GM11168 (cell line): ENCODE results near the gene ACOT9.
"Not testable (repeated sequence)": the region's sequence is repeated elsewhere in the genome, so short reads cannot be mapped to it uniquely, and the experiment has no call there.

Experiments
- in situ Hi-C: fragments of 300-500 bp; cut with MboI; formaldehyde crosslinking; loops from one replicate; pipeline ENCODE4 v1.12.0; 2022; ENCODE audit warnings: low sequenced_read_pairs; ENCODE audit not compliant: unreplicated experiment

ACOT9 gene, protein sequence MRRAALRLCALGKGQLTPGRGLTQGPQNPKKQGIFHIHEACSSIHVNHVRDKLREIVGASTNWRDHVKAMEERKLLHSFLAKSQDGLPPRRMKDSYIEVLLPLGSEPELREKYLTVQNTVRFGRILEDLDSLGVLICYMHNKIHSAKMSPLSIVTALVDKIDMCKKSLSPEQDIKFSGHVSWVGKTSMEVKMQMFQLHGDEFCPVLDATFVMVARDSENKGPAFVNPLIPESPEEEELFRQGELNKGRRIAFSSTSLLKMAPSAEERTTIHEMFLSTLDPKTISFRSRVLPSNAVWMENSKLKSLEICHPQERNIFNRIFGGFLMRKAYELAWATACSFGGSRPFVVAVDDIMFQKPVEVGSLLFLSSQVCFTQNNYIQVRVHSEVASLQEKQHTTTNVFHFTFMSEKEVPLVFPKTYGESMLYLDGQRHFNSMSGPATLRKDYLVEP

DNA sequence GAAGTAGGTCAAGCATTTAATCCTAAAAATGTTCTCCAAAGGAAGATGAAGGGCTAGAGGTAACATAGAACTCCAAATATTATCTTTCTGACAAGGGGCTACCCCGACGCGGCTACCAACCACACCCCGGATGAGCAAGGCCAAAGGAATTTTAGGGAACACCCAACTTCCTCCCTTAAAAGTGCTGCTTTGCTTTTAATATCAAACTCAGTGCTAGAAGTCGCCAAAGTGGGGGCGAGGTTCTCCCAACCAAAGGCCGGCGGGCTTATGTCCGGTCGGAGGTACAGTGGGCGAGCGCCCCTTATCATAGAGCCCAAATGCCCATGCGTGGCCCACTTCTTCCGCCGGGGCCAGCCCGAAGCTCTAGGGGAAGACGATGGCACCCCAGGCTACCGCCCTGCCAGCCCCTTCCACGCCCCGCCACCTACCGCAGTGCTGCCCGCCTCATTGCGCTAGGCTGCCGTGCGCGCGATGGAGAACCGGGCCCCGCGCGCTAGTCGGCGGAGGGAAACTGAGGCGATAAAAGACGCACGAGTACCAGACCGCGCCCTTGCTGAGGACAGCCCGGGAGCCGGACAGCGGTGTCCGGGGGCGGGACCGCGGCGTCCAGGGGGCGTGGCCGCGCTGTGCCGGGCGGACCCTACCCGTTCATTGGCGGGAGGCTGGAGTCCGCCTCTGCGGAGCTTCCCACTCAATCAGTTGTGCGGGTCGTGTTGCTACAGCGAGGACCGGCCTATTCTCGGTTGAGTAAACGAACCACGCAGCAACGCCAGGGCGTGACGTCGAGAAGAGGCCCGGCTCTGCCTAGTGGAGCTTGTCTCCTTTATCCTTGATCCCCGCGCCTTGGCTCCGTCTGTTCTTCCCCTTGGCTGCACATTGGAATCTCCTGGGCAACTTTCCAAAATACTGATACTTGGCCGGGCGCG, at the start of gene ACOT9:
ACOT9 (minus strand) TSS at position 580 of the 926 bp plus-strand sequence; CDS start at position 448, 132 bp downstream.
- in situ Hi-C loops = no loop called here

DNA sequence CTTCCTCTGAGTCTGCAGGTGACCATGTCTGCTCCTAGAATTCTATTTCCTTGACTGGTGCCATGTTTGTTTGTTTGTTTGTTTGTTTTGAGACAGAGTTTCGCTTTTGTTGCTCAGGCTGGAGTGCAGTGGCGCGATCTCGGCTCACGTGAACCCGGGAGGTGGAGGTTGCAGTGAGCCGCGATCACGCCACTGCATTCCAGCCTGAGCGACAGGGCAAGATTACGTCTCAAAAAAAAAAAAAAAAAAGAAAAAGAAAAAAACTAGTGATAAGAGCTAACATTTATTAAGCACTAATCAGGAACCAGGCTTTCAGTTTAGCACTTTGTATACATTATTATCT, 47.0 kb upstream of the ACOT9 start:
- in situ Hi-C loops = no loop called here

DNA sequence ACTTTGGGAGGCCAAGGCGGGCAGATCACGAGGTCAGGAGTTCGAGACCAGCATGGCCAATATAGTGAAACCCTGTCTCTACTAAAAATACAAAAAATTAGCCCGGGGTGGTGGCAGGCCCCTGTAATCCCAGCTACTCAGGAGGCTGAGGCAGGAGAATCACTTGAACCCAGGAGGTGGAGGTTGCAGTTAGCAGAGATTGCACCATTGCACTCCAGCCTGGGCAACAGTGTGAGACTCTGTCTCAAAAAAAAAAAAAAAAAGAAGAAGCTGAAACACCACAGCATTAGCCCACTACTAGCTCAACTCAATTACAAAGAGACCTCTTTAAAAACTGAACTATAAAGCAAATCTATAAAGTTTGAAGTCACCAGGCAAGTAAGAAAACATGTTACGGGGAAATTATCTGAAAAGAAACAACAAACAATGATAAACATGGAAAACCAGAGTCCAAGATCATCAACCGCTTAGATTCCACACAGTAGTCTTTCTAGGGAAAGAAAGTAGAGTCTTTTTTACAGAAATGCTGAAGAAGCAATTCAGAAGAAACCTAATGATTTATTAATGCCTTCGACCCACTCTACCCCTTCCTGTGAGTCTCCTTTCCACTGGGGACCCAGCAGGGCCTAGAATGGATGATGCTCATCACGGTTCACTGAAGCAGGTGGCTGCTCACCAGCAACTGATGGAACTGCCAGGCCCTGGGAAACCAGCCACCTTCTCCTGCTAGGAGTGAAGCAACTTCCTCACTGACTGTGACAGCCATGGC, 46.5 kb upstream of the ACOT9 start:
- in situ Hi-C loops = loop anchor here (10.0 kb wide), 1 partner anchor 115 kb away; the partner anchor contains the start of genes APOO and CXorf58

DNA sequence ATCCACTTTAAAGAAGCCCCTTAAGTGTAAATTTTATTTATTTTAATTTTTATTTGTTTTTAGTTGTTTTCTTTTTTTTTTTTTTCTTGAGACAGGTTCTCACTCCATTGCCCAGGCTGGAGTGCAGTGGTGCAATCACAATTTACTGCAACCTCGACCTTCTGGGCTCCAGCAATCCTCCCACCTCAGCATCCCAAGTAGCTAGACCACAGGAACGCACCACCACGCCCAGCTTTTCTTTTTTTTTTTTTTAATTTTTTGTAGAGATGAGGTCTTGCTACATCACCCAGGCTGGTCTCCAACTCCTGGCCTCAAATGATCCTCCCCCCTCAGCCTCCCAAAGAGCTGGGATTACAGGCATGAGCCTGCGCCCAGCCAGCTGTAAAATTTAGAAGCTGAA, 45.9 kb upstream of the ACOT9 start:
- in situ Hi-C loops = loop anchor here (10.0 kb wide), 1 partner anchor 116 kb away; the partner anchor contains the start of genes APOO and CXorf58

DNA sequence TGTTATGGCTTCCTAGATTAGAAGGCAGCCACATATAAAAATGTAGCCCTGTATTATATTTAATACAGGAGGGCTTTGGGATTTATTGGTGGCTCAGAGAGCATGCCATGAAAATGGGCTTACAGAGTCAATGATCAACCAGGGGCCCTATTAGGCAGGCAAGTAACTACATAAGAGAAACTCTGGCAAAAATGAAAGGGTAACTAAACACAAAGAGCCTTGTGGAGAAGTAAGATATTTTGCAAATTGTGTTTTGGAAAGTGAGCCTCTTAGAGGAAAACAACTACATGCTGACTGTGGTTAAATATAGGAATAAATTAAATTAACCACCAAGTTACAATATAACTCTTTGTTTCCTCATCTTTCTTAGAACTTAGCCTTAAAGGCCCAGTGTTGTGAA, 45.4 kb upstream of the ACOT9 start:
- in situ Hi-C loops = loop anchor here (10.0 kb wide), 1 partner anchor 116 kb away; the partner anchor contains the start of genes APOO and CXorf58

DNA sequence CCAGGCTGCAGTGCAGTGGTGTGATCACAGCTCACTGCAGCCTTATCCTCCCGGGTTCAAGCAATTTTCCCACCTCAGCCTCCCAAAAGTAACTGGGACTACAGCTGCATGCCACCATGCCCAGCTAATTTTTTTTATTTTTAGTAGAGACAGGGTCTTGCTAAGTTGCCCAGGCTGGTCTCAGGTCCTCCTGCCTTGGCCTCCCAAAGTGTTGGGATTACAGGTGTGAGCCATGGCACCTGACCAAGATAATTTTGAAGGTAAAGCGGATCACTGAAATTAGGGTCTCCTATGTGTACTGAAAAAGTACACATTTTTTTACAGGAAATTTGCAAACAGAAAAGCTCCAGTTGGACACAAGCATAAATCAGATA, 44.7 kb upstream of the ACOT9 start:
- in situ Hi-C loops = loop anchor here (10.0 kb wide), 1 partner anchor 117 kb away; the partner anchor contains the start of genes APOO and CXorf58

DNA sequence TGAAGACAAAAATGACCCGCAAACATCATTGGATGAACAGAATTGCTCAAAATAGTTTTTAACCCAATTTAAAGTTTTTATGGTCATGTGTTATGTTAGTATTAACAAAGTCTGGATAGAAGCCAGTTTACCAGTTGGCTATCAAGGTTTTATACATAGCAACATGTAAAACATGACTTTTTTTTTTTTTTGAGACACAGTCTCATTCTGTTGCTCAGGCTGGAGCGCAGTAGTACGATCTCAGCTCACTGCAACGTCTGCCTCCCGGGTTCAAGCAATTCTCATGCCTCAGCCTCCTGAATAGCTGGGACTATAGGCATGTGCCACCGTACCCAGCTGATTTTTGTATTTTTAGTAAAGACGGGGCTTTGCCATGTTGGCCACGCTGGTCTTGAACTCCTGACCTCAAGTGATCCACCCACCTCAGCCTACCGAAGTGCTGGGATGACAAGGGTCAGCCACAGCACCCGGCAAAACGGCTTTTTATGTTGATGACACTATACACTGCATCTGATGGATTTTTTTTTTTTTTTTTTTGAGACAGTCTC, 43.3 kb upstream of the ACOT9 start:
- in situ Hi-C loops = loop anchor here (10.0 kb wide), 1 partner anchor 118 kb away; the partner anchor contains the start of genes APOO and CXorf58

DNA sequence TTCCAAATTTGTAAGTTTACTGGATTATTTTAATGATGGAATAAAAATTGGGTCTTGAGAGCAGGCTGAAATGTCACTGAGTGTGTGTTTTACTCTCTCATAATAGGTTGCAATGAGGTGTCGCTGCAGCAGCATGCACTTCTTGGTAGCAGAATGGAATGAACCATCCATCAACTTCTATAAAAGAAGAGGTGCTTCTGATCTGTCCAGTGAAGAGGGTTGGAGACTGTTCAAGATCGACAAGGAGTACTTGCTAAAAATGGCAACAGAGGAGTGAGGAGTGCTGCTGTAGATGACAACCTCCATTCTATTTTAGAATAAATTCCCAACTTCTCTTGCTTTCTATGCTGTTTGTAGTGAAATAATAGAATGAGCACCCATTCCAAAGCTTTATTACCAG, 42.5 kb upstream of the ACOT9 start:
- in situ Hi-C loops = loop anchor here (10.0 kb wide), 1 partner anchor 119 kb away; the partner anchor contains the start of genes APOO and CXorf58

DNA sequence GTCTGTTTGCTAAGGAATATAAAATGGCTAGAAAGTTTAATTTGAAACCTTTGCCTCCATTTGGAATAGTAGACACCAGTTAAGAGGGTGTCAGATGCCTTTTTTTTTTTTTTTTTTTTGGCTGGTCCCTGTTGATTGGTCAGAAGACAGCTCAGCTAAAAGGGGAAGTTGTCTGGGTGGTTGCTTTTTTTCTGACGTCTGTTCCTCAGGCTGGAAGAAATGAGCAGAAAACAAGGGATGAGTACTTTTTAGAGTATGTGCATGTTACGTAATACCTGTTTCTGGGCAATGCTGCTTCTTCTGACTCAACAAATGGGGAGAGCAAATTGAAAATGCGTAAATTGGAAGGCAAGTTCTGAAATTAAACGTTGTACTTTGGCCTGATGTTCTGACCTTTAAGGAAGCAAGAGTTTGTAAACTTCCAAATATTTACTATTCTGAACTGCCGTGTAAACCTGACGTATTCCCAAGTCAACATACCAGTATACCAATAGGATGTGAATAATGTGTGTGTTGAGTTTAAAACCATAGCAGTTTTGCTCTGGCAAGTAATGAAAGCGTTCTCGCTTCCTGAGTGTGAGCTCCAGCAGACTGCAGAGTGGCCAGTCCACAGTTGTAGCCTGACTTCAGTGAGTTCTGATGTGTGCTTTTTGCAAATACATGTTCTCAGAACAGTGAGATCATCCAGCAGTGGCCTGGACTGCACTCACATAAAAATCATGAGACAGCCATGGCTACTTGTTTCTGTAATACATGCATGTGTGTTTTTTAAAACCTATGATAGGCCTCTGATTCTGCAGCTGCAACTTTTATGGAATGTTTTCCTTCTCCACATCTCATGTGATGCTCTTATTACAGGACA, 41.6 kb upstream of the ACOT9 start:
- in situ Hi-C loops = loop anchor here (10.0 kb wide), 1 partner anchor 120 kb away; the partner anchor contains the start of genes APOO and CXorf58

DNA sequence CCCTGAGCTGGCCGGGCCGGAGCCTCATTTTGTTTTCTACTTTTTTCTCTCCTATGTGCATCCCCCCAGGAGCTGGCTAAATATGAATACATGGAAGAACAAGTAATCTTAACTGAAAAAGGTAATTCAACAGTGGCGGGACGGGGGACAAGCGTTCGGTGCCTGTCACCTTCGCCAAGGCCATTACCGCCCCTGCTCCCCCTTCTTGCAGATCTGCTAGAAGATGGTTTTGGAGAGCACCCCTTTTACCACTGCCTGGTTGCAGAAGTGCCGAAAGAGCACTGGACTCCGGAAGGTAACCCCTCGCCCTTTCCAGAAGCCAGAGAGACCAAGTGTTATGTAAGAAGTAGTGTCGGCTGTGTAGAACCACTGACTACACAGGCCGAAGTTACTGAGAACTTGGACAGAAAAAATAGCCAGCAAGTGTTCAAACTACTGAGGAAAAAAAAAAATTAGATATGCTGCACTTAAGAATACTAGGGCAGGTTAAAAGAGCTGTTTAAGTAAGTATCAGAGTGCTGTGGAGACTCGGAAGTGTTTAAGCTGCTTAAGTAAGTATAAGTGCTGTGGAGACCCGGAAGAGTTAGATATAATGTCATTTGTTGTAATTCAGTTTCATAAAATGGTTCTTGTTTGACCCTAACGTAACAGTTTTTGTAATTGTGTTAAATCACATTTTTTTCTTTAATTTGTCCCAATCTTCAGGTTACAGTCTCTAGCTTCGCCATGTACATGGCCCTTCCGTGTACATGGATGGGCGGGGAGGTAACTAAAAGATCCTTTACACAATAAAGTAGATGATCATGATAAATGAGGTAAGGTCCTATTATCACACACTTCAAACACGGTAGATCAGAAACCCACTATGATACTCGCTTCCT, 40.8 kb upstream of the ACOT9 start:
- in situ Hi-C loops = loop anchor here (10.0 kb wide), 1 partner anchor 121 kb away; the partner anchor contains the start of genes APOO and CXorf58

DNA sequence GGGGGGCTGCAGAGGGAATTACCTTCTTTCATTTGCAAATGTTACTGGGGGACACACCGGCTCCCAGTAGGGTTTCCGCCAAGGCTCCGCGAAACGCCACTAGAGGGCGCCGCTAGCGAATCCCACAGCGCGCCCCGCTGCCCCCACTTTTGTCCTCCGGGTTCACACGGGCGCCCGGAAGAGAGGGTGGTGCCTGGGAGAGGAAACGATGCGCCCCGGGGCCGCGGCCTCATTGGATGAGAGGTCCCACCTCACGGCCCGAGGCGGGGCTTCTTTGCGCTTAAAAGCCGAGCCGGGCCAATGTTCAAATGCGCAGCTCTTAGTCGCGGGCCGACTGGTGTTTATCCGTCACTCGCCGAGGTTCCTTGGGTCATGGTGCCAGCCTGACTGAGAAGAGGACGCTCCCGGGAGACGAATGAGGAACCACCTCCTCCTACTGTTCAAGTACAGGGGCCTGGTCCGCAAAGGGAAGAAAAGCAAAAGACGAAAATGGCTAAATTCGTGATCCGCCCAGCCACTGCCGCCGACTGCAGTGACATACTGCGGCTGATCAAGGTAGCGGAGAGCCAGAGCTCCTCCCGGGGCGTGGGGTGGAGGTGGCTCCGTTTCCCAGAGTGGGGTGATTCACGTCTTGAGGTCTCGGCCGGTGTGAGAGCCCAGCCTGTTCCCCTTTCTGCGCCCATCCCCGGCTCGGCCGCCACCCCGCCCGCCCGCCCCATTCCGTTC, 40.0 kb upstream of the ACOT9 start, which contains the start of gene SAT1:
SAT1 (plus strand) TSS at position 311 of the 726 bp plus-strand sequence; CDS start at position 490, 179 bp downstream.
- in situ Hi-C loops = loop anchor here (10.0 kb wide), 1 partner anchor 122 kb away; the partner anchor contains the start of genes APOO and CXorf58

DNA sequence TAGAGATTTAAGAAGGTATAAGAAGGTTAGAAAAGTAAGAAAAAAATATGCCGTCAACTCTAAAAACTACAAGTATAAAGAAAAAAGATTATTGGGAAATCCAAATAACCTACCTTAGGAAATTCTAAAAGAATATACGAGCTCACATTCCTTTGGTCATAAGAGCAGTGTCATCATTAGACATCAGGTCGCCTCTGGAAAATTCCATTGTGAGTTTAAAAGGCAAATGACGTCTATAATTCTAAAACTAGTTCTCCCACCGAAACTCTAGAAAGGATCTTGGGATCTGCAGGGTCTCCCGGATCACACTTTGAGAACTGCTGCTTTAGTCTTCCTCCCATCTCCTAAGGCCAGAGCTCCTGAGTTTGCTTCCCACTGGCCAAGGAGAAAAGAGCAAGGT, 39.4 kb upstream of the ACOT9 start:
- in situ Hi-C loops = loop anchor here (10.0 kb wide), 1 partner anchor 122 kb away; the partner anchor contains the start of genes APOO and CXorf58

DNA sequence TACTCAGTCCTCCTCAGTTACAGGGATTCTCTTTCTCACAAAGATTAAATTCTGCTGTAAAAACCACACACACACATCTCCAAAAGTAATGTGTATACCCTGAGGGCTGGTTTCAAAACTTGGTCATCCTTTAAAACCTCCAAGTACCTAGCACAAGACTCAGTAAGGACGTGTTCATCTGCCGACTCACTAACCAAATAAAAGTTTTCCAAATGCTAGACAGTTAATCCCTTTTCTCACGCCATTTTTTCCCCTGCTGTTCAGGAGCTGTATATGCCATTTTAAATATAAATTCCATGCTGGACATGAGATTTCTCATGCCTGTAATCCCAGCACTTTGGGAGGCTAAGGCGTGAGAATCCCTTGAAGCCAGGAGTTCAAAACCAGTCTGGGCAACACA, 35.9 kb upstream of the ACOT9 start:
- in situ Hi-C loops = no loop called here

DNA sequence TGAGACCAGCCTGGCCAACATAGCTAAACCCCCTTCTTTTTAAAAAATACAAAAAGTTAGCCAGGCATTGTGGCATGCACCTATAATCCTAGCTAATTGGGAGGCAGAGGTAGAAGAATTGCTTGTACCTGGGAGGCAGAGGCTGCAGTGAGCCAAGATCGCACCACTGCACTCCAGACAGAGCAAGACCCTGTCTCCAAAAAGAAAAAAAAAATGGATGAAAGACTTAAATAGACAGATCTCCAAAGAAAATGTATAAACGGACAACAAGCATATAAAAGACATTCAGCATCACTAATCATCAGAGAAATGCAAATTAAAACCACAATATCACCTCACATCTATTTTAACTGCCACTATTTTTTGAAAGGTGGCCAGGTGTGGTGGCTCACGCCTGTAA, 33.3 kb upstream of the ACOT9 start:
- in situ Hi-C loops = no loop called here

DNA sequence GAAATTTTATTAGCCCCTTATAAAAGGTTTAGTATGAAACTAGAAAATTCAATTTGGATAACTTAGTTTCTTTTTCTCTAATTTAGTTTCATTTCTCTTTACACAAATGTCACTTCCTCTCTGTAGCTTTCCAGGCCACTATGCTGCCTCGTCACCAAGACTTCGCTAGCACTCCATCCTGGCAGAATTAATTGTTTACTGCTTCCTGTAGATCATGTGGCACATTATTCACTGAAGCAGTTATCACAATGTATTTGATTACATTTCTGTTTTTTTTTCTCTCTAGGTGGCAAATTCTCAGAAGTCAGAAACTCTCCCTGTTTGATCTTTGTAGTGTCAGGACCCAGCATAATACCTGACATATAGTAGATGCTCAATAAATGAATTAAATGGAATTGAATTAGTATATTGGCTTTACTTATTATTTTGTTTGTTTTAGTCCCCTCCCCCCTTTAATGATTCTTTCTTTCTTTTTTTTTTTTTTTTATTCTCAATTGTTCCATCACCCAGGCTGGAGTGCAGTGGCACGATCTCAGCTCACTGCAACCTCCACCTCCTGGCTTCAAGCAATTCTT, 30.6 kb upstream of the ACOT9 start:
- in situ Hi-C loops = no loop called here

DNA sequence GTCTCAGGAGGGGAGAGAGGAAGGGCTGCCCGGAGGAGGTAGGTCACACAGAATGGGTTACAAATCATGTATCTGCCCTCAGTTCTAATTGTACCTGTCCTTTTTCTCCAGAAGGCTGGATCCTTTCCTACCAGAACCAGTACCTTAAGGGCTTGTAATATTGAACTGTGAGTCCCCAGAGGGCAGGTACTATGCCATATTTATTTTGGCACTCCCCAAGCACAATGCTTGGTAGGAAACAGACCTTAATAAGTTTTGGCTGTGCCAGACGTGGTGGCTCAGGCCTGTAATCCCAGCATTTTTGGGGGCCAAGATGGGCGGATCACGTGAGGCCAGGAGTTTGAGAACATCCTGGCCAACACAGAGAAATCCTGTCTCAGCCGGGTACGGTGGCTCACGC, 28.0 kb upstream of the ACOT9 start:
- in situ Hi-C loops = not testable (repeated sequence)
